CD4-positive, alpha-beta T cell treated with Interleukin-6 for 4 hours (primary cell): ENCODE results near the gene FAM83B.
"Not testable (repeated sequence)": the region's sequence is repeated elsewhere in the genome, so short reads cannot be mapped to it uniquely, and the experiment has no call there.

Experiments used
- DNase-seq: peaks from one replicate; pipeline ENCODE4 v3.0.0-alpha.2; 2020; ENCODE audit warnings: mixed read lengths

FAM83B gene

GRCh38 chr6:54846243-54846856 lies at the start of gene FAM83B:
FAM83B (plus strand) TSS chr6:54846771; CDS start chr6:54870247, 23,476 bp downstream.
- no peak for DNase-seq

- DNase-seq = not testable (repeated sequence)
Observed at GRCh38 chr6:54796918-54797317, 49.7 kb upstream of the FAM83B start.

- DNase-seq = no peak
Observed at GRCh38 chr6:54800050-54800600, 46.4 kb upstream of the FAM83B start.

GRCh38 chr6:54801244-54801643 lies 45.3 kb upstream of the FAM83B start:
- DNase-seq = no peak

- DNase-seq = no peak
Observed at GRCh38 chr6:54801669-54802068, 44.9 kb upstream of the FAM83B start.

- no peak for DNase-seq
Observed at GRCh38 chr6:54802775-54803634, 43.6 kb upstream of the FAM83B start.

GRCh38 chr6:54805077-54805476 lies 41.5 kb upstream of the FAM83B start:
- no peak for DNase-seq

- no peak for DNase-seq
Observed at GRCh38 chr6:54810147-54810546, 36.4 kb upstream of the FAM83B start.

- no peak for DNase-seq
Observed at GRCh38 chr6:54813892-54814291, 32.7 kb upstream of the FAM83B start.

- DNase-seq = no peak
Observed at GRCh38 chr6:54817236-54817635, 29.3 kb upstream of the FAM83B start.

- no peak for DNase-seq
Observed at GRCh38 chr6:54817834-54818233, 28.7 kb upstream of the FAM83B start.

GRCh38 chr6:54824225-54824624 lies 22.3 kb upstream of the FAM83B start:
- not testable (repeated sequence) for DNase-seq

- no peak for DNase-seq
Observed at GRCh38 chr6:54827010-54827409, 19.6 kb upstream of the FAM83B start.

- no peak for DNase-seq
Observed at GRCh38 chr6:54830216-54830615, 16.4 kb upstream of the FAM83B start.

GRCh38 chr6:54835176-54835575 lies 11.4 kb upstream of the FAM83B start:
- no peak for DNase-seq

- DNase-seq = no peak
Observed at GRCh38 chr6:54846857-54847674, 495 bp downstream of the FAM83B start.

GRCh38 chr6:54847799-54848597 lies 1.4 kb downstream of the FAM83B start:
- no peak for DNase-seq

- DNase-seq = no peak
Observed at GRCh38 chr6:54850114-54850513, 3.5 kb downstream of the FAM83B start.

- no peak for DNase-seq
Observed at GRCh38 chr6:54856129-54856528, 9.6 kb downstream of the FAM83B start.

GRCh38 chr6:54860132-54860531 lies 13.6 kb downstream of the FAM83B start:
- no peak for DNase-seq

GRCh38 chr6:54860739-54861138 lies 14.2 kb downstream of the FAM83B start:
- no peak for DNase-seq

- no peak for DNase-seq
Observed at GRCh38 chr6:54861905-54862616, 15.5 kb downstream of the FAM83B start.
